GM12878 (cell line): ENCODE measurements around the gene SLC44A3. TPM values are rescaled to one million over a fixed set of nuclear protein-coding genes. Genes with fewer than 3 reads are reported as not detected.

Experiments
- ATAC-seq: fragments of 200-7000 bp; cut with Tn5 transposase; 3 replicates; pipeline ENCODE4 v1.9.1; 2020; ENCODE audit warnings: mild to moderate bottlenecking, moderate library complexity
- BruUV-seq: library from RNA; stranded (reverse); fragments of 400-500 nt; replicated peaks from 2 replicates; lab custom pipeline; 2021; lab: Mats Ljungman, UMichigan
- CTCF ChIA-PET: fragments of 300-600 bp; sonication (Branson Sonifier 250); formaldehyde crosslinking; extraction: SDS; loops from one replicate; lab custom pipeline; 2021; ENCODE audit warnings: inconsistent platforms; lab: Yijun Ruan, JAX
- POLR2A ChIA-PET: fragments of 350-600 bp; formaldehyde crosslinking; extraction: SDS; loops from one replicate; lab custom pipeline; 2021; ENCODE audit warnings: inconsistent platforms; lab: Charles Lee
- RAD21 ChIA-PET: fragments of 300-600 bp; sonication (Branson Sonifier 250); formaldehyde crosslinking; loops from one replicate; lab custom pipeline; 2023; ENCODE audit warnings: antibody characterized with exemption; ENCODE audit not compliant: unreplicated experiment; lab: Charles Lee
- SMC1A ChIA-PET: fragments of 300-600 bp; sonication (Branson Sonifier 250); formaldehyde crosslinking; loops from one replicate; lab custom pipeline; 2023; ENCODE audit not compliant: unreplicated experiment, uncharacterized antibody; lab: Charles Lee
- DNase-seq: peaks from one replicate; pipeline ENCODE4 v3.0.0-alpha.2; 2011; ENCODE audit warnings: low read depth, low spot score
- FAIRE-seq: peaks from 3 replicates; lab custom pipeline; 2011; peaks lifted over from hg19 to GRCh38; lab: Jason Lieb, UNC
- H2AFZ ChIP-seq: 2 replicates; pipeline ENCODE4 v1.6.0; 2011; ENCODE audit warnings: low read depth, low read length, control low read depth; ENCODE audit not compliant: control insufficient read depth
- H3K27ac ChIP-seq: 2 replicates; pipeline ENCODE4 v1.5.1; 2011; ENCODE audit warnings: control low read depth; ENCODE audit not compliant: control insufficient read depth, insufficient read depth
- H3K27me3 ChIP-seq, 2 experiments: replicated peaks in 1 of 2; 2 replicates each; pipeline versions ENCODE4 v1.6.0 to v1.6.1; 2011; ENCODE audit warnings: low read length in 1 of 2; ENCODE audit not compliant: control insufficient read depth in 2 of 2, insufficient read depth in 2 of 2
- H3K36me3 ChIP-seq, 2 experiments: 2 replicates each; pipeline ENCODE4 v1.5.1; 2011; ENCODE audit warnings: low read length in 1 of 2; ENCODE audit not compliant: control insufficient read depth in 2 of 2, insufficient read depth in 2 of 2
- H3K4me1 ChIP-seq: 2 replicates; pipeline ENCODE4 v1.6.1; 2011; ENCODE audit warnings: mild to moderate bottlenecking, low read length, moderate library complexity, mixed read lengths; ENCODE audit not compliant: control insufficient read depth, insufficient read depth
- H3K4me2 ChIP-seq: 2 replicates; pipeline ENCODE4 v1.6.0; 2011; ENCODE audit warnings: control low read depth; ENCODE audit not compliant: control insufficient read depth, insufficient read depth
- H3K4me3 ChIP-seq: fragments of 200-600 bp; sonication (generic); 2 replicates; pipeline ENCODE4 v1.5.1; 2016
- H3K79me2 ChIP-seq: 2 replicates; pipeline ENCODE4 v1.6.0; 2011; ENCODE audit warnings: low read length; ENCODE audit not compliant: control insufficient read depth, insufficient read depth
- H3K9ac ChIP-seq: 2 replicates; pipeline ENCODE4 v1.8.0; 2011; ENCODE audit warnings: low read length, control low read depth, mixed read lengths; ENCODE audit not compliant: control insufficient read depth, insufficient read depth
- H3K9me3 ChIP-seq: replicated peaks from 3 replicates; pipeline ENCODE4 v1.5.1; 2011; ENCODE audit warnings: mild to moderate bottlenecking, low read length; ENCODE audit not compliant: control insufficient read depth, insufficient read depth
- H4K20me1 ChIP-seq: 2 replicates; pipeline ENCODE4 v1.6.0; 2011; ENCODE audit not compliant: control insufficient read depth, insufficient read depth
- BHLHE40 ChIP-seq, 2 experiments: fragments of 450-650 bp in 1 of 2; IDR thresholded peaks; 2 replicates each; pipeline ENCODE4 v1.6.1; 2011 to 2017; ENCODE audit warnings: low read depth in 2 of 2, borderline replicate concordance in 1 of 2, improper control_type of control experiment in 1 of 2, low read length in 1 of 2, mild to moderate bottlenecking in 1 of 2
- CBFB ChIP-seq: IDR thresholded peaks from 2 replicates; pipeline ENCODE4 v1.6.1; 2016; ENCODE audit warnings: antibody characterized with exemption, low read depth
- CREB1 ChIP-seq: IDR thresholded peaks from 2 replicates; pipeline ENCODE4 v1.6.1; 2012; ENCODE audit warnings: low read depth, mild to moderate bottlenecking, inconsistent platforms
- GATAD2B ChIP-seq: fragments of 450-650 bp; conservative IDR thresholded peaks from 2 replicates; pipeline ENCODE4 v1.6.1; 2017; ENCODE audit warnings: low read depth, mild to moderate bottlenecking, moderate library complexity
- RAD21 ChIP-seq: IDR thresholded peaks from 2 replicates; pipeline ENCODE4 v1.6.1; 2011; ENCODE audit warnings: mild to moderate bottlenecking, low read depth, low read length, moderate library complexity; ENCODE audit not compliant: insufficient read depth
- RFX5 ChIP-seq: IDR thresholded peaks from 2 replicates; pipeline ENCODE4 v1.6.1; 2011; ENCODE audit warnings: low read depth, low read length, improper control_type of control experiment
- RUNX3 ChIP-seq: IDR thresholded peaks from 2 replicates; pipeline ENCODE4 v1.6.1; 2012; ENCODE audit warnings: low read length, inconsistent platforms
- SMC3 ChIP-seq: IDR thresholded peaks from 2 replicates; pipeline ENCODE4 v1.6.1; 2011; ENCODE audit warnings: low read length, improper control_type of control experiment, borderline replicate concordance
- YY1 ChIP-seq: IDR thresholded peaks from 2 replicates; pipeline ENCODE4 v1.6.1; 2011; ENCODE audit warnings: low read depth, mild to moderate bottlenecking, low read length
- ZNF24 ChIP-seq: fragments of 450-650 bp; IDR thresholded peaks from 2 replicates; pipeline ENCODE4 v1.6.1; 2017; ENCODE audit warnings: antibody characterized with exemption, mild to moderate bottlenecking
- ZNF384 ChIP-seq: IDR thresholded peaks from 2 replicates; pipeline ENCODE4 v1.6.1; 2012; ENCODE audit warnings: low read depth, mild to moderate bottlenecking, low read length, improper control_type of control experiment, borderline replicate concordance
- WGBS: methylation state at CpG from one replicate; pipeline ENCODE4 v1.1.6; 2016; ENCODE audit warnings: low lambda C conversion rate; ENCODE audit not compliant: insufficient replicate concordance, insufficient coverage; ENCODE audit errors: missing lambda C conversion rate; 5-methylcytosine and 5-hydroxymethylcytosine counted together
- in situ Hi-C: fragments of 300-500 bp; cut with MboI; formaldehyde crosslinking; loops from 9 replicates; pipeline ENCODE4 v1.14.3; 2018; ENCODE audit warnings: mixed read lengths
- intact Hi-C: fragments of 100-400 bp; cut with micrococcal nuclease; formaldehyde crosslinking; loops from one replicate; pipeline ENCODE4 v1.14.2; 2022; ENCODE audit not compliant: unreplicated experiment
- polyA plus RNA-seq, 11 experiments: library from polyadenylated mRNA; depleted of rRNA in 4 of 11; unstranded in 6 of 11; stranded (reverse) in 5 of 11; fragments of >200 nt; fragmentation: Nextera tagmentation in 4 of 11; fragmentation: Illumina TruSeq in 1 of 11; extraction: Ambion mirVana in 4 of 11; extraction: Trizol in 1 of 11; gene quantifications; 1 replicate in 1 of 11; 2 replicates in 10 of 11; pipeline versions ENCODE4 v1.2.1 to v1.2.3, GENCODE V29; 2011 to 2016; ENCODE audit warnings: inconsistent platforms in 2 of 11, missing spikeins in 2 of 11, low read depth in 1 of 11
- total RNA-seq, 4 experiments: library from RNA; depleted of rRNA in 3 of 4; stranded (reverse); fragments of >200 nt in 3 of 4; fragmentation: Illumina TruSeq in 1 of 4; extraction: Trizol in 1 of 4; gene quantifications; 2 replicates each; pipeline versions ENCODE4 v1.2.1 to v1.2.3, GENCODE V29; 2013 to 2021
- TF ChIP-seq, protein P1 (sequence below), 3 experiments: IDR thresholded peaks in 2 of 3; conservative IDR thresholded peaks in 1 of 3; 2 replicates each; pipeline ENCODE4 v1.5.1; 2011; ENCODE audit warnings: low read depth in 3 of 3, low read length in 3 of 3, mild to moderate bottlenecking in 3 of 3, control low read depth in 2 of 3, moderate library complexity in 2 of 3, inconsistent platforms in 1 of 3, mixed read lengths in 1 of 3; ENCODE audit not compliant: control insufficient read depth in 2 of 3, insufficient read depth in 1 of 3; ENCODE audit errors: extremely low read depth in 1 of 3

Gene SLC44A3
- total and polyA plus RNA-seq, 10 of the 15 experiments (the other 5 are each of a cell fraction or from before 2014, with no cell fraction given): not detected

- POLR2A ChIA-PET: no interaction called here
- H3K27ac ChIP-seq: no peak overlapping the region
- no peak overlapping the region for H3K9ac ChIP-seq
- intact Hi-C loops (loop anchor here (1.0 to 10.0 kb wide), 4 partner anchors 19 to 744 kb away; no protein-coding TSS in a partner anchor), in situ Hi-C loops (loop anchor here (10.0 kb wide), 1 partner anchor 741 kb away; no protein-coding TSS in a partner anchor)
- H3K4me3 ChIP-seq: no peak overlapping the region
- H3K4me1 ChIP-seq: no peaks in the 10 kb centered on the region
- CTCF ChIA-PET: interaction anchor here (0.7 to 7.4 kb wide), 24 partner anchors 11 to 780 kb away, joined by 3 to 131 read pairs (median 5); no protein-coding TSS in a partner anchor
- RAD21 ChIA-PET: interaction anchor here (0.8 to 6.9 kb wide), 6 partner anchors 107 to 331 kb away, joined by 3 to 77 read pairs (median 4); no protein-coding TSS in a partner anchor
- no peaks in the 10 kb centered on the region for H3K36me3 ChIP-seq
- H3K4me2 ChIP-seq: no peak overlapping the region
- no peaks in the 10 kb centered on the region for H3K27me3 ChIP-seq
- DNase-seq (no peak), ATAC-seq (peak; percentile 79), FAIRE-seq (peak; percentile 49)
- TF ChIP-seq, protein P1, sequence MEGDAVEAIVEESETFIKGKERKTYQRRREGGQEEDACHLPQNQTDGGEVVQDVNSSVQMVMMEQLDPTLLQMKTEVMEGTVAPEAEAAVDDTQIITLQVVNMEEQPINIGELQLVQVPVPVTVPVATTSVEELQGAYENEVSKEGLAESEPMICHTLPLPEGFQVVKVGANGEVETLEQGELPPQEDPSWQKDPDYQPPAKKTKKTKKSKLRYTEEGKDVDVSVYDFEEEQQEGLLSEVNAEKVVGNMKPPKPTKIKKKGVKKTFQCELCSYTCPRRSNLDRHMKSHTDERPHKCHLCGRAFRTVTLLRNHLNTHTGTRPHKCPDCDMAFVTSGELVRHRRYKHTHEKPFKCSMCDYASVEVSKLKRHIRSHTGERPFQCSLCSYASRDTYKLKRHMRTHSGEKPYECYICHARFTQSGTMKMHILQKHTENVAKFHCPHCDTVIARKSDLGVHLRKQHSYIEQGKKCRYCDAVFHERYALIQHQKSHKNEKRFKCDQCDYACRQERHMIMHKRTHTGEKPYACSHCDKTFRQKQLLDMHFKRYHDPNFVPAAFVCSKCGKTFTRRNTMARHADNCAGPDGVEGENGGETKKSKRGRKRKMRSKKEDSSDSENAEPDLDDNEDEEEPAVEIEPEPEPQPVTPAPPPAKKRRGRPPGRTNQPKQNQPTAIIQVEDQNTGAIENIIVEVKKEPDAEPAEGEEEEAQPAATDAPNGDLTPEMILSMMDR (IDR thresholded peaks at IDR 0.05 in 2 of 3, conservative IDR thresholded peaks at IDR 0.05 in 1 of 3; ENCODE audit: control insufficient read depth in 2 of 3, extremely low read depth in 1 of 3, insufficient read depth in 1 of 3, low read depth in 3 of 3, low read length in 3 of 3): peak; percentile 80 to 92 (median 90)
- no peak for TF ChIP-seq ZNF384
- TF ChIP-seq RFX5: no peak
- TF ChIP-seq ZNF24: no peak
- TF ChIP-seq SMC3: peak; percentile 86
- no peak for TF ChIP-seq BHLHE40 (IDR thresholded peaks at IDR 0.05; ENCODE audit: borderline replicate concordance in 1 of 2, low read depth in 2 of 2, low read length in 1 of 2)
- no peak for TF ChIP-seq CREB1
- 0 out of 2 replicates have a peak, but pooled peaks have one; percentile 30 for TF ChIP-seq YY1
- peak; percentile 98 for TF ChIP-seq RAD21
- TF ChIP-seq RUNX3: peak; percentile 73
- 0 out of 2 replicates have a peak, but pooled peaks have one; percentile 34 for TF ChIP-seq CBFB
- TF ChIP-seq GATAD2B: no peak
- WGBS: 26% methylated on average over 4 of the region's 4 CpGs
- no peak overlapping the region for H2AFZ ChIP-seq
- SMC1A ChIA-PET: interaction anchor here (0.7 to 7.0 kb wide), 16 partner anchors 12 to 888 kb away, joined by 3 to 96 read pairs (median 4); no protein-coding TSS in a partner anchor
- no peaks in the 10 kb centered on the region for H4K20me1 ChIP-seq
- BruUV-seq: no TSS peak
- no peaks in the 10 kb centered on the region for H3K79me2 ChIP-seq
- no peaks in the 10 kb centered on the region for H3K9me3 ChIP-seq
These were observed 14.2 kb upstream of the SLC44A3 start for GRCh38 chr1:94805912-94806311.
